GM19099 (cell line): ENCODE measurements around the gene TNFRSF6B.

Experiments
- POLR2A ChIP-seq: IDR thresholded peaks from 3 replicates; pipeline ENCODE4 v1.6.1; 2011; ENCODE audit warnings: low read depth; ENCODE audit not compliant: insufficient read length; ENCODE audit errors: extremely low read depth

The TNFRSF6B gene

DNA sequence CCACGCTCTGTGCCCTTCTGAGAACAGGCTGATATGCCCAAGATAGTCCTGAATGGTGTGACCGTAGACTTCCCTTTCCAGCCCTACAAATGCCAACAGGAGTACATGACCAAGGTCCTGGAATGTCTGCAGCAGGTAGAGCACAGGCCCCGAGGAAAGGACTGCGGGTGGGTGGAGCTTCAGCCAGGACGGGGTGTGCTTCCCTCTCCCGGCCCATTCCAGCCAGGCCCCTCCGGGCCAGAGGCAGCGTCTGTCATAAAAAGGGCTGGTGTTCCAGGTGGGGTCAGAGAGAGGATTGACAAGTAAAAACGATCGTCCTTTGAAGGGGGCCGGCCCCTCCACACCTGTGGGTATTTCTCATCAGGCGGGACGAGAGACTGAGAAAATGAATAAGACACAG is 37.1 kb upstream of the TNFRSF6B start:
- no peak for TF ChIP-seq POLR2A

DNA sequence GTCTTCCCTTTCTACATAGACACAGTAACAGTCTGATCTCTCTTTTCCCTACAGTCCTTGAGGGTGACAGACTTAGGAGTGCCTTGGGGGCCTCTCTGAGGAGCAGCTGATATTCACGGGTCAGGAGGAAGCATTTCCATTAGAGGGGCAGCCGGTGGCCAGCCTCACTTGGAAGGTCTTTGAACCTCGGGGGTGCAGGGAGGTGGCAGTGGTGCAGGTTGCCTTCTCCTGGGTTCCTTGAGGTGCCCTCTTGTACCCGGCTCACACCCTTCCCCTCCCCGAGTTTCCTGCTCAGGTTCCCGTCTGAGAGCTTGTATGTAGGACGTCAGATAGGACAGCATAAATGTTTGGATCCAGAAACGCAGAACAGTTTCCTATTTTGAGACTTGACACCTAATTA is 35.8 kb upstream of the TNFRSF6B start:
- no peak for TF ChIP-seq POLR2A

DNA sequence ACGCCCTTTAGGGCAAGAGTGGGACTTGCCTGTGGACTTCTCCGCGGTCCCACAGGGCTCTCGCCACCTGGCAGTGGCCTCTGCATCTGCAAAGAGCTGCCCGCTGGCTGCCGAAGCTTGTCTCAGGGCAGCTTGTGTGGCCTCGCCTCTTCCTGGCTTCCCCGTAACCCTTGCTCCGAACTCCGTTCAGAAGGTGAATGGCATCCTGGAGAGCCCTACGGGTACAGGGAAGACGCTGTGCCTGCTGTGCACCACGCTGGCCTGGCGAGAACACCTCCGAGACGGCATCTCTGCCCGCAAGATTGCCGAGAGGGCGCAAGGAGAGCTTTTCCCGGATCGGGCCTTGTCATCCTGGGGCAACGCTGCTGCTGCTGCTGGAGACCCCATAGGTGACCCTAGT is 35.3 kb upstream of the TNFRSF6B start:
- TF ChIP-seq POLR2A = no peak

DNA sequence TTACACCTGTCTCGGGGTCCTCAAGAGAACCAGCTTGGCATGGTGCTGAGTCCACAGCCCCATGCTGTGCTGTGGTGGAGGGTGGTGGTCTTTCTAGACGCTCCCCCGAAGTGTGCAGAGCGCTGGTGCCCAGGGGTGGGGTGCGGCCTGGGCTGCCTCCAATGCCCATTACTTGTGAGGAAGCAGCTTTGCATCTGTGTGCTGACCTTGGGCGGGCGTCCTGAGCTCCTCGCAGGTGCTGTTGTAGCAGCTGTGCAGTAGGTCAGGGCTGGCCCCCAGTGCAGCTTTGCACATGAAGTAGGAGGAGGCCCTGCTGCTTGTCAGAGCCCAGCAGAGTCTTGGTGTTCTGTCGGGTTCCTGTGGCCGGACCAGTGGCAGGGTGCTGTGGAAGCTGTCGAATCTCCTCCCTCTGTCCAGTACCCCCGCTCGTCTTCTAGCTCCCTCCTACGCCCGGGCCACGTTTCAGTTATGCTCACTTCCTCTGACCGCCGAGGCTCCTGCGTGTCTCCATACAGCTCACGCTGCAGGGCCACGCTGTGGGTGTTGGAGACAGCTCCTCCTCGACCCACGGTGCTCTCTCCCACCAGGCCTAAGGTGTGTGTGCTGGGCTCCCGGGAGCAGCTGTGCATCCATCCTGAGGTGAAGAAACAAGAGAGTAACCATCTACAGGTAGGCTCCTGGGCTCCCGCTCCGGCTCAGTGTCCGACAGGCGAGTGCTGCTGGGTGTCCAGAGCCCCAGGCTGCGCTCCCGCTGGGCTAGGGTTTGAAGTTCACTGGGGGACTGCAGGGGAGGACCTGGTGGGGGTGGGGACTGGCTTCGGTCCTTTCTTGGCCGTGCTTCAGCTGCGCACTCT is 34.3 kb upstream of the TNFRSF6B start:
- TF ChIP-seq POLR2A = no peak

DNA sequence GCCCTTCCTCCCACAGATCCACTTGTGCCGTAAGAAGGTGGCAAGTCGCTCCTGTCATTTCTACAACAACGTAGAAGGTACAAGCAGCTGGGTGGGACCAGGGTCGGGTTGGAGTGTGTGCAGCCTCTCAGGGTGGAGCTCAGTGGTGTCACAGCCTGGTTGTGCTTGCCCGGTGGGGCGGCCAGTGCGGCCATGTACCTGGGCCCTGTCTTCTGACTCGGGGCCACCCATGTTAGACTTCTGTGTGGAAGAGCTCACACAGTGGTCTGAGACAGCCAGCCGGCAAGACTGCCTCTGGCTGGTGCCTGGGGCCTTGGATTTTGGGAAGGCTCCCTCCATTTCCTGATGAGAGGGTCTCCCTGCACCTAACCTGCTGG is 33.7 kb upstream of the TNFRSF6B start:
- no peak for TF ChIP-seq POLR2A

DNA sequence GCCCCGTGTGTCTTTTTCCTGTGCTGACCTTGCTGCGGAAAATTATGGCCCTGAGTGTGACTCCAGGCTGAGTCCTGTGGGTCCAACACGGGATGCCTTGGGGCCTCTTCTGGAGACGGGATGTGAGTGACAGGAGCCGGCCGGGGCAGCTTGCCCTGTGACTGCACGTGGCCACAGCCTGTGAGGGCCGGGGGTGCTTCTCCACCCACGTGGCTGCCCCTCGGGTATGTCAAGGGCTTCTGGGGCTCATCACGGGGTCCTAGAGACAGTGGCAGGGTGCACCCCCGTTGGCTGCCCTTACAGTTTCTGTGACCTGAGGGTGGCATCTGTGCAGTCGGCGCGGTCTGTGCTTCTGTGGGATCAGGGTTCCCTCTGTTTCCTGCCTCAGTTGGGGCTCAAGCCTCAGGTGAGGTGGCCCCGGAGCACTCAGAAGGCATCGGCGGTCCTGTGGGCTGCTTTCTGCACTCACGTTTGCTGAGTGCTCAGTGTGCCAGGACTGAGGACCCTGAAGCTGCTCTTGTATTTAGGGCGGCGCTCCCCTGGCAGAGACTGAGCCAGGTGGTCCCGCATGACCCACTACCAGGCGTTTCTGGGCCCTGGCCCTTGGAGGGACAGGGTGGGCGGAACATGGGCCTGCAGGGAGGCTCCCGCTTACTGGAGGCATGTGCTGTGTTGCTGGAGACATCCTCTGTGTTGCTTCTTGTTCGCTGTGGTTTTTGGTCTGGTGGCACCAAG is 33.0 kb upstream of the TNFRSF6B start:
- no peak for TF ChIP-seq POLR2A

- no peak for TF ChIP-seq POLR2A
Measured at GRCh38 chr20:63664143-63664851, 32.2 kb upstream of the TNFRSF6B start.

- no peak for TF ChIP-seq POLR2A
Measured at GRCh38 chr20:63664861-63665594, 31.4 kb upstream of the TNFRSF6B start.

DNA sequence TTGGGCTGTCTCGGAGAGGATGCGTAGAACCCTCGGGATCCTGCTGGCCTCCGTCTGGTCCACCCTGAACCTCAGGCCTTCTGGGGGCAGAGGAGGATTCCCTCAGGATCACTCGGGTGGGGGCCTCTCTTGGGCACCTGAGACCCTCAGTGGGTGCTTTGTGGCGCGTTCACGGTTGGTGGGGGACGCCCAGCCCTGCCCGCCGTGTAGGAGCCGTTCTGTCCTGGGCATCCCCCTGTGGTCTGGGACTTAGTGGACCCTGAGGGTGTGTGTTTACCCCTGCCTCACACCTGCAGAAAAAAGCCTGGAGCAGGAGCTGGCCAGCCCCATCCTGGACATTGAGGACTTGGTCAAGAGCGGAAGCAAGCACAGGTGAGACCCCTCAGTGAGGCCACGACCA is 30.7 kb upstream of the TNFRSF6B start:
- no peak for TF ChIP-seq POLR2A

DNA sequence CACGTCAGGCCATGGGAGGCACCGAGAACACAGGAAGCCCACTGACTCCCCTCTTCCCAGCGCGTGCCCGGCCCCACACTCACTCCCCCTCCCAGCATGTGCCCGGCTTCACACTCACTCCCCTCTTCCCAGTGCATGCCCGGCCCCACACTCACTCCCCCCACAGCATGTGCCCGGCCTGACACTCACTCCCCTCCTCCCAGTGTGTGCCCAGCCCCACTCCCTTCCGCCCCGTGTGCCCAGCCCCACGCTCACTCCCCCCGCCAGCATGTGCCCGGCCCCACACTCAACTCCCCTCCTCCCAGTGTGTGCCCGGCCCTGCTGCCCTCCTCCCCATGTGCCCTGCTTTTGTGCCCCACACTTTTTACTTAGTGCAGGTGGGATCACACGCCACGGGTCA is 28.6 kb upstream of the TNFRSF6B start:
- no peak for TF ChIP-seq POLR2A

DNA sequence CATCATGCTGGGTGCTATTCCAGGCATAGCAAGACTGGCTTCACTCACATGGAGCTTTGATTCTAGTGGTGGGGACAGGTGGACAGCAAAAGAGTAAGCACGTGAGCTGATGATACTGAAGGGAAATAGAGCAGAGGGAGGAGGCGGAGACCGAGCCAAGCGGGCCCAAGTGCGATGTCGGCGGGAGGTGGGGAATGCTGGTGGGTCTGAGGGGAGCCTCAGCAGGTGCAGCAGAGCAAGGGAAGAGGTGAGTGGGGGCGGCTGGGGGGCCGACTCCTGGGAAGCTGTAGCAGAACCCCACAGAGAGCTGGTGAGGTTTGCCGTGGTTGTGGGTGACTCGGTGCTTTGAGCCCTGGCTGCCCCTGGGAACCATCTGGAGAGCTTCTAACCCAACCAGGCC is 28.1 kb upstream of the TNFRSF6B start:
- TF ChIP-seq POLR2A = no peak

GRCh38 chr20:63672666-63673065 is 23.8 kb upstream of the TNFRSF6B start:
- no peak for TF ChIP-seq POLR2A

DNA sequence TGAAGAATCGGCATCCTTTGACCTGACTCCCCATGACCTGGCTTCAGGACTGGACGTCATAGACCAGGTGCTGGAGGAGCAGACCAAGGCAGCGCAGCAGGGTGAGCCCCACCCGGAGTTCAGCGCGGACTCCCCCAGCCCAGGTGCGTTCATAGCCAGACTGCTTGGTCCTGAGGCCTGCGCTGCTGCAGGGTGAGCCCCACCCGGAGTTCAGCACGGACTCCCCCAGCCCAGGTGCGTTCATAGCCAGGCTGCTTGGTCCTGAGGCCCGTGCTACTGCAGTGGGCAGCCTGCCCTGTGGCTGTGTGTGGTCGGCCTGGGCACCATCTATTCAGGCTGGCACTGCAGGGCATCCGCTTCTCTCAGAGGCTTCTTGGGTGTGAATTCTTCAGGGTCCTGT is 22.5 kb upstream of the TNFRSF6B start:
- TF ChIP-seq POLR2A = no peak

DNA sequence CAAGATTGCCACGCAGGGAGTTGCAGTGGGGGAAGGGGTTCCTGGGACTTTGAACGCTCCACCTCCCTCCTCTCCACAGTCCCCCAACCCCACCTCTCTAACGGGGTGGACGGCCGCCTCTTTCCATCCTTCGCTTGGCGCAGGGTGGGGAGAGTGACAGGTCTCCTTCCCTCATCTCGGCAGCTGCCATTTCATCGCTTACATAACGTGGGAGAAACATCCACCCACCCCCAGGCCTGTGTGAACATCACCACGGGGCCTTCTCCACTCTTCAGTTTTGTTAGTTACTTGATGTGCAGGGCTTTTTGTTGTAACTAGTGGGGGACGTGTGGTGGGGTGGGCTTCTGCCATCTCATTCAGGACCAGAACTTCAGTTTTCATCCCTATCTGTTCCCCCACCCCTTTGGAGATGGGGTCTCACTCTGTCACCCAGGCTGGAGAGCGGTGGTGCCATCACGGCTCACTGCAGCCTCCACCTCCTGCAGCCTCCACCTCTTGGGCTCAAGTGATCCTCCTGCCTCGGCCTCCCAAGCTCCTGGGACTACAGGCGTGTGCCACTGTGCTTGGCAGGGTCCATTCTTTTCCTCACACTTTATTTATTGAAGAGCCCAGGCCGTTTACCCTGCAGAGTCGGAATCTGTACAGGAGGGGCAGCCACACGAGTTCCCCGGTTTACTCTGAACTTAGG is 20.6 kb upstream of the TNFRSF6B start:
- no peak for TF ChIP-seq POLR2A
